Measurements from ENCODE around the gene ZNF507.

The ZNF507 gene

GRCh38 chr19:32339988-32340874, 5.2 kb upstream of the ZNF507 start:
- no peak overlapping the region for H3K4me3 ChIP-seq (ENCODE audit: low read depth in 1 of 2, low read length in 2 of 2)
- TF ChIP-seq EZH2 (IDR thresholded peaks at IDR 0.05; ENCODE audit: borderline replicate concordance, low read depth, low read length, severe bottlenecking) (no peak), CTCF (IDR thresholded peaks at IDR 0.05; ENCODE audit: borderline replicate concordance, extremely low read depth, low read length, poor library complexity, severe bottlenecking) (peak; percentile 83)
- H3K4me1 ChIP-seq (ENCODE audit: insufficient read depth, low read length) = peaks cover 6% of the 10 kb centered on the region
- no peaks in the 10 kb centered on the region for H3K79me2 ChIP-seq (ENCODE audit: insufficient read depth, low read length)
- H4K20me1 ChIP-seq (ENCODE audit: insufficient read depth, low read length) = no peaks in the 10 kb centered on the region
- peak; percentile 52 for DNase-seq
- H3K27me3 ChIP-seq (ENCODE audit: insufficient read depth, low read length, poor library complexity) = no peaks in the 10 kb centered on the region
- no peaks in the 10 kb centered on the region for H3K36me3 ChIP-seq (ENCODE audit: insufficient read depth, low read length)
- H3K4me2 ChIP-seq (ENCODE audit: insufficient read depth, low read length) = no peak overlapping the region
- H3K9ac ChIP-seq (ENCODE audit: low read depth, low read length) = no peak overlapping the region
- ATAC-seq (ENCODE audit: insufficient read depth, low read depth) = peak; percentile 96
- H3K9me3 ChIP-seq (ENCODE audit: insufficient read depth, low read length, severe bottlenecking) = no peaks in the 10 kb centered on the region
- no peak overlapping the region for H2AFZ ChIP-seq (ENCODE audit: low read depth, low read length)
- H3K27ac ChIP-seq (ENCODE audit: low read length) = no peak overlapping the region

- DNase-seq (no peak), ATAC-seq (ENCODE audit: insufficient read depth, low read depth) (no peak)
- Histone ChIP-seq H3K27me3 (ENCODE audit: insufficient read depth, low read length, poor library complexity) (no peaks in the 10 kb centered on the region), H3K4me3 (ENCODE audit: low read depth in 1 of 2, low read length in 2 of 2) (no peak overlapping the region), H3K36me3 (ENCODE audit: insufficient read depth, low read length) (peaks cover 6% of the 10 kb centered on the region), H3K79me2 (ENCODE audit: insufficient read depth, low read length) (peaks cover 23% of the 10 kb centered on the region), H3K9me3 (ENCODE audit: insufficient read depth, low read length, severe bottlenecking) (no peaks in the 10 kb centered on the region), H3K27ac (ENCODE audit: low read length) (no peak overlapping the region), H2AFZ (ENCODE audit: low read depth, low read length) (no peak overlapping the region), H3K9ac (ENCODE audit: low read depth, low read length) (no peak overlapping the region), H3K4me2 (ENCODE audit: insufficient read depth, low read length) (no peak overlapping the region), H3K4me1 (ENCODE audit: insufficient read depth, low read length) (peaks cover 21% of the 10 kb centered on the region), H4K20me1 (ENCODE audit: insufficient read depth, low read length) (no peaks in the 10 kb centered on the region)
- TF ChIP-seq EZH2 (IDR thresholded peaks at IDR 0.05; ENCODE audit: borderline replicate concordance, low read depth, low read length, severe bottlenecking) (no peak), CTCF (IDR thresholded peaks at IDR 0.05; ENCODE audit: borderline replicate concordance, extremely low read depth, low read length, poor library complexity, severe bottlenecking) (no peak)
Measured at GRCh38 chr19:32342695-32343094, 2.7 kb upstream of the ZNF507 start.

GRCh38 chr19:32343550-32344262, 1.7 kb upstream of the ZNF507 start:
- Histone ChIP-seq H3K27me3 (ENCODE audit: insufficient read depth, low read length, poor library complexity) (no peaks in the 10 kb centered on the region), H3K4me3 (ENCODE audit: low read depth in 1 of 2, low read length in 2 of 2) (no peak overlapping the region), H3K9me3 (ENCODE audit: insufficient read depth, low read length, severe bottlenecking) (no peaks in the 10 kb centered on the region), H3K27ac (ENCODE audit: low read length) (no peak overlapping the region), H3K36me3 (ENCODE audit: insufficient read depth, low read length) (peaks cover 16% of the 10 kb centered on the region), H3K4me2 (ENCODE audit: insufficient read depth, low read length) (no peak overlapping the region), H4K20me1 (ENCODE audit: insufficient read depth, low read length) (no peaks in the 10 kb centered on the region; the same call in 1 of the 2 replicates), H3K4me1 (ENCODE audit: insufficient read depth, low read length) (peaks cover 27% of the 10 kb centered on the region), H3K9ac (ENCODE audit: low read depth, low read length) (no peak overlapping the region), H3K79me2 (ENCODE audit: insufficient read depth, low read length) (peaks cover 33% of the 10 kb centered on the region), H2AFZ (ENCODE audit: low read depth, low read length) (no peak overlapping the region)
- DNase-seq = no peak
- TF ChIP-seq EZH2 (IDR thresholded peaks at IDR 0.05; ENCODE audit: borderline replicate concordance, low read depth, low read length, severe bottlenecking) (no peak), CTCF (IDR thresholded peaks at IDR 0.05; ENCODE audit: borderline replicate concordance, extremely low read depth, low read length, poor library complexity, severe bottlenecking) (no peak)
- ATAC-seq (ENCODE audit: insufficient read depth, low read depth) = no peak

Data from DND-41 (cell line).